ENCODE data around the gene RAC2.

GRCh38 chr22:37192204-37192603, 51.9 kb downstream of the RAC2 start:
- no peak for TF ChIP-seq POLR2A (IDR thresholded peaks at IDR 0.05)
- TF ChIP-seq CTCF (IDR thresholded peaks at IDR 0.05): no peak
